A549 (cell line): ENCODE data around the gene PCDHGC4.

Experiments used
- CHD2 ChIP-seq: fragments of 150-350 bp; IDR thresholded peaks from 2 replicates; pipeline ENCODE4 v1.6.1; 2014; ENCODE audit warnings: low read length; ENCODE audit not compliant: partially characterized antibody
- HDAC2 ChIP-seq: fragments of 200-600 bp; sonication (generic); IDR thresholded peaks from 2 replicates; pipeline ENCODE4 v1.6.1; 2016
- PHF8 ChIP-seq: fragments of 200-600 bp; sonication (generic); IDR thresholded peaks from 2 replicates; pipeline ENCODE4 v1.6.1; 2016; ENCODE audit warnings: low read depth, mild to moderate bottlenecking, antibody characterized with exemption, moderate library complexity, borderline replicate concordance
- POLR2A ChIP-seq: IDR thresholded peaks from 2 replicates; pipeline ENCODE4 v1.6.1; 2012; ENCODE audit warnings: mild to moderate bottlenecking, low read length
- POLR2AphosphoS2 ChIP-seq: conservative IDR thresholded peaks from 2 replicates; pipeline ENCODE4 v1.6.1; 2012; ENCODE audit warnings: low read length, improper control_type of control experiment, inconsistent platforms
- RFX5 ChIP-seq: fragments of 450-650 bp; IDR thresholded peaks from 2 replicates; pipeline ENCODE4 v1.7.1; 2014; ENCODE audit warnings: antibody characterized with exemption, mild to moderate bottlenecking, moderate library complexity
- RNF2 ChIP-seq: fragments of 200-600 bp; sonication (generic); IDR thresholded peaks from 2 replicates; pipeline ENCODE4 v1.6.1; 2016; ENCODE audit warnings: low read depth, mild to moderate bottlenecking, antibody characterized with exemption, moderate library complexity, borderline replicate concordance
- TF ChIP-seq, protein P1 (sequence below): fragments of 200-600 bp; sonication (generic); IDR thresholded peaks from 2 replicates; pipeline ENCODE4 v1.6.1; 2016; ENCODE audit warnings: antibody characterized with exemption, mild to moderate bottlenecking, moderate library complexity
- TF ChIP-seq, protein P2 (sequence below): fragments of >200 bp; sonication (Bioruptor Twin); formaldehyde crosslinking; IDR thresholded peaks from 3 replicates; pipeline ENCODE4 v1.5.1; 2016
- TF ChIP-seq, protein P3 (sequence below): fragments of 450-650 bp; IDR thresholded peaks from 2 replicates; pipeline ENCODE4 v1.6.1; 2014; ENCODE audit warnings: antibody characterized with exemption

DNA sequence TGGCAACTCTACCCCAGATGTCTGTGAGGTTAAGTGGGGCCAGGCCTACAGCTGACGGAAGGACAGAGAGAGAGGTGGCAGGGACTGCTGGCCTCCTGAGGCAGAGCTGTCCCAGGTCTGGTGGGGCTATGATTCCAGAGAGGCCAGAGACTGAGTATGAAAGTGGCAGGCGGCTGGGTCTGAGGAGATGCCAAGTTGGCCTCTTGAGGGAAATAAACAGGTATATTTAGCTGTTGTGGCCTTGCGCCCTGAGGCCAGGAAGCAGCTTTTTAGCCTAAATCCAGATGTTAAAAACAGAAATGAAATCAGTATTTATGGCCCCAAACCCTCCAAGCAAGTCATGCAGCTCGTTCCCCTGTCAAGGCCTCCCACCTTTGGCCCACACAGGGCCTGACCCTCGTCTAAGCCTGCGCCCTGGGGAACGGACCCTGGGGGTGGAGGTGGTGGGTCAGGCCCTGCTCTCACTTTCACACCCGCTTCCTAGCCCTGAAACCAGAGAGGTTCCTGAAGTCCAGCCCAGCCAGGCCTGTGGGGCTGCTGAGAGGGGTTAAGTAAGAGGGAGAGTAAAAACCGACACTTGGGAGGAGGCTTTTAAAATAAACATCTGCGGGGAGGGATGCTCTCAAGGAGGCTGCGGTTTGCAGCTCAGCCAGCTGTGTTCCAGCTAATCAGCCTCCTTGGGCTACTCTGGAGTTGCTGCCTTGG lies 22.7 kb downstream of the PCDHGC4 start:
- TF ChIP-seq POLR2A (no peak), HDAC2 (no peak), RNF2 (no peak), CHD2 (no peak), RFX5 (no peak), POLR2AphosphoS2 (no peak), PHF8 (no peak)
- TF ChIP-seq, protein P1, sequence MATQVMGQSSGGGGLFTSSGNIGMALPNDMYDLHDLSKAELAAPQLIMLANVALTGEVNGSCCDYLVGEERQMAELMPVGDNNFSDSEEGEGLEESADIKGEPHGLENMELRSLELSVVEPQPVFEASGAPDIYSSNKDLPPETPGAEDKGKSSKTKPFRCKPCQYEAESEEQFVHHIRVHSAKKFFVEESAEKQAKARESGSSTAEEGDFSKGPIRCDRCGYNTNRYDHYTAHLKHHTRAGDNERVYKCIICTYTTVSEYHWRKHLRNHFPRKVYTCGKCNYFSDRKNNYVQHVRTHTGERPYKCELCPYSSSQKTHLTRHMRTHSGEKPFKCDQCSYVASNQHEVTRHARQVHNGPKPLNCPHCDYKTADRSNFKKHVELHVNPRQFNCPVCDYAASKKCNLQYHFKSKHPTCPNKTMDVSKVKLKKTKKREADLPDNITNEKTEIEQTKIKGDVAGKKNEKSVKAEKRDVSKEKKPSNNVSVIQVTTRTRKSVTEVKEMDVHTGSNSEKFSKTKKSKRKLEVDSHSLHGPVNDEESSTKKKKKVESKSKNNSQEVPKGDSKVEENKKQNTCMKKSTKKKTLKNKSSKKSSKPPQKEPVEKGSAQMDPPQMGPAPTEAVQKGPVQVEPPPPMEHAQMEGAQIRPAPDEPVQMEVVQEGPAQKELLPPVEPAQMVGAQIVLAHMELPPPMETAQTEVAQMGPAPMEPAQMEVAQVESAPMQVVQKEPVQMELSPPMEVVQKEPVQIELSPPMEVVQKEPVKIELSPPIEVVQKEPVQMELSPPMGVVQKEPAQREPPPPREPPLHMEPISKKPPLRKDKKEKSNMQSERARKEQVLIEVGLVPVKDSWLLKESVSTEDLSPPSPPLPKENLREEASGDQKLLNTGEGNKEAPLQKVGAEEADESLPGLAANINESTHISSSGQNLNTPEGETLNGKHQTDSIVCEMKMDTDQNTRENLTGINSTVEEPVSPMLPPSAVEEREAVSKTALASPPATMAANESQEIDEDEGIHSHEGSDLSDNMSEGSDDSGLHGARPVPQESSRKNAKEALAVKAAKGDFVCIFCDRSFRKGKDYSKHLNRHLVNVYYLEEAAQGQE = no peak
- TF ChIP-seq, protein P2, sequence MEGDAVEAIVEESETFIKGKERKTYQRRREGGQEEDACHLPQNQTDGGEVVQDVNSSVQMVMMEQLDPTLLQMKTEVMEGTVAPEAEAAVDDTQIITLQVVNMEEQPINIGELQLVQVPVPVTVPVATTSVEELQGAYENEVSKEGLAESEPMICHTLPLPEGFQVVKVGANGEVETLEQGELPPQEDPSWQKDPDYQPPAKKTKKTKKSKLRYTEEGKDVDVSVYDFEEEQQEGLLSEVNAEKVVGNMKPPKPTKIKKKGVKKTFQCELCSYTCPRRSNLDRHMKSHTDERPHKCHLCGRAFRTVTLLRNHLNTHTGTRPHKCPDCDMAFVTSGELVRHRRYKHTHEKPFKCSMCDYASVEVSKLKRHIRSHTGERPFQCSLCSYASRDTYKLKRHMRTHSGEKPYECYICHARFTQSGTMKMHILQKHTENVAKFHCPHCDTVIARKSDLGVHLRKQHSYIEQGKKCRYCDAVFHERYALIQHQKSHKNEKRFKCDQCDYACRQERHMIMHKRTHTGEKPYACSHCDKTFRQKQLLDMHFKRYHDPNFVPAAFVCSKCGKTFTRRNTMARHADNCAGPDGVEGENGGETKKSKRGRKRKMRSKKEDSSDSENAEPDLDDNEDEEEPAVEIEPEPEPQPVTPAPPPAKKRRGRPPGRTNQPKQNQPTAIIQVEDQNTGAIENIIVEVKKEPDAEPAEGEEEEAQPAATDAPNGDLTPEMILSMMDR = no peak
- TF ChIP-seq, protein P3, sequence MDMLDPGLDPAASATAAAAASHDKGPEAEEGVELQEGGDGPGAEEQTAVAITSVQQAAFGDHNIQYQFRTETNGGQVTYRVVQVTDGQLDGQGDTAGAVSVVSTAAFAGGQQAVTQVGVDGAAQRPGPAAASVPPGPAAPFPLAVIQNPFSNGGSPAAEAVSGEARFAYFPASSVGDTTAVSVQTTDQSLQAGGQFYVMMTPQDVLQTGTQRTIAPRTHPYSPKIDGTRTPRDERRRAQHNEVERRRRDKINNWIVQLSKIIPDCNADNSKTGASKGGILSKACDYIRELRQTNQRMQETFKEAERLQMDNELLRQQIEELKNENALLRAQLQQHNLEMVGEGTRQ = no peak
